WTC11 (cell line): ENCODE measurements around the gene NID2. TPM values are rescaled to one million over a fixed set of nuclear protein-coding genes. Genes with fewer than 3 reads are reported as not detected.

Source experiments
- ATAC-seq: fragments of 200-7000 bp; cut with Tn5 transposase; 2 replicates; pipeline ENCODE4 v1.10.0; 2021; ENCODE audit warnings: mild to moderate bottlenecking, moderate library complexity
- CTCF ChIA-PET: fragments of 300-600 bp; sonication (Branson Sonifier 250); formaldehyde crosslinking; loops from one replicate; lab custom pipeline; 2021; ENCODE audit warnings: antibody characterized with exemption; lab: Charles Lee
- POLR2A ChIA-PET: fragments of 350-600 bp; sonication (Branson Sonifier 250); formaldehyde crosslinking; loops from one replicate; lab custom pipeline; 2021; ENCODE audit warnings: antibody characterized with exemption; lab: Charles Lee
- DNase-seq: peaks from one replicate; pipeline ENCODE4 v3.0.0; 2021; ENCODE audit warnings: low spot score
- H3K27ac Mint-ChIP-seq: 2 replicates; pipeline ENCODE4 v1.8.0; 2021; ENCODE audit warnings: mixed read lengths
- H3K27me3 Mint-ChIP-seq: 2 replicates; pipeline ENCODE4 v1.8.0; 2021; ENCODE audit warnings: low read depth, mild to moderate bottlenecking, moderate library complexity, mixed read lengths
- H3K36me3 Mint-ChIP-seq: 2 replicates; pipeline ENCODE4 v1.8.0; 2021; ENCODE audit warnings: mixed read lengths
- H3K4me1 Mint-ChIP-seq: 2 replicates; pipeline ENCODE4 v1.8.0; 2022; ENCODE audit warnings: mixed read lengths
- H3K4me3 Mint-ChIP-seq: 2 replicates; pipeline ENCODE4 v1.8.0; 2021; ENCODE audit warnings: mild to moderate bottlenecking, moderate library complexity, mixed read lengths
- H3K9me3 Mint-ChIP-seq: 2 replicates; pipeline ENCODE4 v1.8.0; 2021; ENCODE audit warnings: mixed read lengths
- AFF4 ChIP-seq: sonication (generic); formaldehyde crosslinking; IDR thresholded peaks from 2 replicates; pipeline ENCODE4 v1.8.1; 2023; ENCODE audit warnings: mild to moderate bottlenecking, missing genetic modification reagents, borderline replicate concordance
- ARID4B ChIP-seq: sonication (generic); formaldehyde crosslinking; IDR thresholded peaks from 2 replicates; pipeline ENCODE4 v1.8.0; 2023; ENCODE audit warnings: missing genetic modification reagents, mild to moderate bottlenecking, borderline replicate concordance
- ATF6 ChIP-seq: sonication (generic); formaldehyde crosslinking; IDR thresholded peaks from 2 replicates; pipeline ENCODE4 v1.8.1; 2023; ENCODE audit warnings: mild to moderate bottlenecking, missing genetic modification reagents
- CDX4 ChIP-seq: fragments of 250-450 bp; sonication (Bioruptor Pico); IDR thresholded peaks from 2 replicates; pipeline ENCODE4 v1.9.0; 2021; ENCODE audit warnings: moderate library complexity, mild to moderate bottlenecking, inconsistent platforms, borderline replicate concordance
- CREB1 ChIP-seq: sonication (generic); formaldehyde crosslinking; IDR thresholded peaks from 2 replicates; pipeline ENCODE4 v1.8.0; 2023; ENCODE audit warnings: mild to moderate bottlenecking, missing genetic modification reagents
- E2F4 ChIP-seq: sonication (generic); formaldehyde crosslinking; IDR thresholded peaks from 2 replicates; pipeline ENCODE4 v1.8.1; 2022; ENCODE audit warnings: low read depth, mild to moderate bottlenecking, moderate library complexity, missing genetic modification reagents, borderline replicate concordance
- ESRRA ChIP-seq: sonication (generic); formaldehyde crosslinking; IDR thresholded peaks from 2 replicates; pipeline ENCODE4 v1.8.1; 2022; ENCODE audit warnings: mild to moderate bottlenecking, missing genetic modification reagents, borderline replicate concordance
- GTF2I ChIP-seq: fragments of 250-450 bp; sonication (Bioruptor Pico); conservative IDR thresholded peaks from 2 replicates; pipeline ENCODE4 v1.4.0; 2021; ENCODE audit warnings: mild to moderate bottlenecking
- IRF2 ChIP-seq: sonication (generic); formaldehyde crosslinking; IDR thresholded peaks from 2 replicates; pipeline ENCODE4 v1.8.0; 2022; ENCODE audit warnings: low read depth, missing genetic modification reagents, borderline replicate concordance
- MAX ChIP-seq: sonication (generic); formaldehyde crosslinking; IDR thresholded peaks from 2 replicates; pipeline ENCODE4 v1.8.0; 2022; ENCODE audit warnings: mild to moderate bottlenecking, missing genetic modification reagents
- PREB ChIP-seq: sonication (generic); formaldehyde crosslinking; IDR thresholded peaks from 2 replicates; pipeline ENCODE4 v1.8.1; 2022; ENCODE audit warnings: mild to moderate bottlenecking, missing genetic modification reagents, moderate library complexity, borderline replicate concordance
- SMAD4 ChIP-seq: sonication (generic); formaldehyde crosslinking; IDR thresholded peaks from 2 replicates; pipeline ENCODE4 v1.8.0; 2022; ENCODE audit warnings: mild to moderate bottlenecking, missing genetic modification reagents
- USF1 ChIP-seq: sonication (generic); formaldehyde crosslinking; IDR thresholded peaks from 2 replicates; pipeline ENCODE4 v1.8.0; 2022; ENCODE audit warnings: mild to moderate bottlenecking, missing genetic modification reagents
- ZNF532 ChIP-seq: fragments of 250-450 bp; sonication (Bioruptor Pico); IDR thresholded peaks from 2 replicates; pipeline ENCODE4 v1.9.0; 2021; ENCODE audit warnings: mild to moderate bottlenecking, borderline replicate concordance
- total RNA-seq: library from RNA; stranded (reverse); gene quantifications from 3 replicates; pipeline ENCODE4 v1.2.3, GENCODE V29; 2021

Gene NID2
- total RNA-seq, 1 experiment from 2014 or later: 5.4 TPM

- TF ChIP-seq ZNF532 (CRISPR knock-in tag) (no peak), ATF6 (no peak), CREB1 (CRISPR knock-in tag) (no peak), SMAD4 (CRISPR knock-in tag) (no peak), PREB (CRISPR knock-in tag) (no peak)
Observed at GRCh38 chr14:52025310-52025709, 43.5 kb downstream of the NID2 start (continued).

- ChIA-PET CTCF (no interaction called here), POLR2A (no interaction called here)
- DNase-seq (no peak), ATAC-seq (no peak)
- Mint-ChIP-seq H3K4me3 (no peak overlapping the region), H3K4me1 (peaks cover 26% of the 10 kb centered on the region), H3K27me3 (no peaks in the 10 kb centered on the region; the same call in 1 of the 2 replicates), H3K27ac (no peak overlapping the region), H3K36me3 (no peaks in the 10 kb centered on the region; the same call in 1 of the 2 replicates), H3K9me3 (peaks cover 13% of the 10 kb centered on the region)
- no peak for TF ChIP-seq GTF2I (CRISPR knock-in tag)
- TF ChIP-seq ARID4B (CRISPR knock-in tag): no peak
- no peak for TF ChIP-seq AFF4
- no peak for TF ChIP-seq ESRRA
- no peak for TF ChIP-seq CDX4 (CRISPR knock-in tag)
- no peak for TF ChIP-seq USF1 (CRISPR knock-in tag)
- no peak for TF ChIP-seq E2F4
- no peak for TF ChIP-seq IRF2 (CRISPR knock-in tag)
- no peak for TF ChIP-seq MAX (CRISPR knock-in tag)
Observed at GRCh38 chr14:52023518-52023917, 45.3 kb downstream of the NID2 start.
